ENCODE data around the gene UBE2QL1.

GRCh38 chr5:6490693-6491092 lies 42.0 kb downstream of the UBE2QL1 start:
- TF ChIP-seq YY1 (IDR thresholded peaks at IDR 0.05; ENCODE audit: low read depth), result no peak
- no peak for TF ChIP-seq CHD2 (IDR thresholded peaks at IDR 0.05; ENCODE audit: low read length, partially characterized antibody)
- TF ChIP-seq, protein P1, sequence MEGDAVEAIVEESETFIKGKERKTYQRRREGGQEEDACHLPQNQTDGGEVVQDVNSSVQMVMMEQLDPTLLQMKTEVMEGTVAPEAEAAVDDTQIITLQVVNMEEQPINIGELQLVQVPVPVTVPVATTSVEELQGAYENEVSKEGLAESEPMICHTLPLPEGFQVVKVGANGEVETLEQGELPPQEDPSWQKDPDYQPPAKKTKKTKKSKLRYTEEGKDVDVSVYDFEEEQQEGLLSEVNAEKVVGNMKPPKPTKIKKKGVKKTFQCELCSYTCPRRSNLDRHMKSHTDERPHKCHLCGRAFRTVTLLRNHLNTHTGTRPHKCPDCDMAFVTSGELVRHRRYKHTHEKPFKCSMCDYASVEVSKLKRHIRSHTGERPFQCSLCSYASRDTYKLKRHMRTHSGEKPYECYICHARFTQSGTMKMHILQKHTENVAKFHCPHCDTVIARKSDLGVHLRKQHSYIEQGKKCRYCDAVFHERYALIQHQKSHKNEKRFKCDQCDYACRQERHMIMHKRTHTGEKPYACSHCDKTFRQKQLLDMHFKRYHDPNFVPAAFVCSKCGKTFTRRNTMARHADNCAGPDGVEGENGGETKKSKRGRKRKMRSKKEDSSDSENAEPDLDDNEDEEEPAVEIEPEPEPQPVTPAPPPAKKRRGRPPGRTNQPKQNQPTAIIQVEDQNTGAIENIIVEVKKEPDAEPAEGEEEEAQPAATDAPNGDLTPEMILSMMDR (IDR thresholded peaks at IDR 0.05), result no peak
- TF ChIP-seq MEF2A (IDR thresholded peaks at IDR 0.05; ENCODE audit: borderline replicate concordance, low read depth), result no peak
- no peak for TF ChIP-seq TCF12 (IDR thresholded peaks at IDR 0.05)
- TF ChIP-seq EP300 (IDR thresholded peaks at IDR 0.05; ENCODE audit: borderline replicate concordance in 1 of 2, low read depth in 1 of 2, low read length in 1 of 2), result no peak
- TF ChIP-seq SMC3 (IDR thresholded peaks at IDR 0.05; ENCODE audit: low read depth, low read length), result no peak
- TF ChIP-seq NRF1 (IDR thresholded peaks at IDR 0.05; ENCODE audit: low read depth, low read length), result no peak
- no peak for TF ChIP-seq JUND (IDR thresholded peaks at IDR 0.05)
- TF ChIP-seq RAD21 (IDR thresholded peaks at IDR 0.05; ENCODE audit: low read length), result no peak
- TF ChIP-seq MXI1 (IDR thresholded peaks at IDR 0.05; ENCODE audit: low read depth, low read length), result no peak

All from SK-N-SH (cell line).